GM19455 (cell line): ENCODE results near the gene DNM3.

Experiments
- ATAC-seq: cut with Tn5 transposase; IDR thresholded peaks from one replicate; pipeline ENCODE4 v1.9.1; 2021; ENCODE audit not compliant: unreplicated experiment

Gene DNM3

DNA sequence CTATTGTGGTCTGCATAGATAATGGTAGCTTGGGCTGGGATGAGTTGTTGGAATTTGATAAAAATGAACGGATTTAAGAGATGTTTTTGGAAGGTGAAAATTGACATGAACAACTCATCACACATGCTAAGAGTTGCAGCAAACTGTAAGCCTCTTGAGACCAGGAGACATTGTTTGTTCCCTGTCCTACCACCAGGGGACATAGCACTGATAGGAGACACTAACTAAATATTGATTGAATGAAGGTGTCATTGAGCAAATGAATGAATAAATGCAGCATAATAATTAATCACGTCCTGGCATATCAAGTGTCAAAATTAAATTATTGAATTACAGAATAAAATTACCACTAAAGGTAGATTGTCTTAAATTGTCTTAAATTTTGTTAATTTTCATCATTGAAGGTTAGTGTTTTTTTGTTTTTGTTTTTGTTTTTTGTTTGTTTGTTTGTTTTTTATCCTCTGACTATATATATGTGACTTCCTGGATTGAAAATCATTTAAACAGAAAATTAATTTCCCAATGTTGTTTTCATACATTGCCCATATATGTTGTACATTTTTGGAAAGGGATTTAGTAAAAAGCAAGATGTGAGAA, 293.9 kb downstream of the DNM3 start:
- ATAC-seq = no peak

DNA sequence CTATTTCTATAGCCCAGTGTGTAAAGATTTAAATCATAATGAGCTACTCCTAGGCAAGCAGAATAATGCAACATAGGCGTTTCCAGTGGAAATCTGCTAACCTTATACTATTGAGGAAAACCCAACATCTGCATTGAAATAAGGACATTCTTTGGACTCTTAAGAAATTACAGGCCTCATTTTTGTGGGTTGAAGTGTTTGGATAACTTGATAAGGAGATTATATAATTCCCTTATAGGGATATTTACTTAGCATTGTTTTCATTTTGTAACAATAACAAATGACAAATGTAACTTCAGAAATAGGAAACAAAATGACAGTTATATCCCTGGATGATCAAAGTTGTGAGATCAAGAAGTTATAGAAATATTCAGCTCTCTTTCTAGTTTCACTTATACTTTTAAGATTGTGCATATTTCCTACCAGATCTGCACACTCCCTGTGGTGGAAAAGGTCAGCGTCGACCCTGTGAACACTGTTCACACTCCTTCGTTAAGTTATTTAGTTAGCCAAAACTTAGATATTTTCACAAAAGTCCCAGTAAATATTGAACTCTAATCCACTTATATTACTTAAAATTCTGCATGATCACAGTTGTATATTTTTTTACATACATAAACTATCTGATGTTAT, 294.8 kb downstream of the DNM3 start:
- ATAC-seq = no peak

DNA sequence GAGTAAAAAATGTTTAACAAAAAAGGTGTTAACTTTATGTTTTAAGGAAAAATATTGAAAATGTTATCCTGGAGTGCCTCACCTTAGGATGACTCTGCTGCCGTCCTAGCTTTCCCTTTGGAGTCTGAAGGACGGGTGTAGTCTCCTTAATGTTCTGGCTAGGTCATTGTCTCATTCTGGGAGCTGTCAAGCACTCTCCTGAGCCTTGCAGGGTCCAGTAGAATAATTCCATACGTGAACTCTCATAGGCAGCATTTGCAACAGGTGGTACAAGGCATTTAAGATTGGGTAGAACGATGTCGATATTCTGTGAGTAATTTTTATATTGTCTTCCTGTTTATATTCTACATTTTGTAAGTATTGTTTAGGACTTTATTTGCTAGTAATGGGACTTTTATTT, 295.6 kb downstream of the DNM3 start:
- no peak for ATAC-seq

- ATAC-seq = no peak
Observed at GRCh38 chr1:172137703-172138454, 296.6 kb downstream of the DNM3 start.

DNA sequence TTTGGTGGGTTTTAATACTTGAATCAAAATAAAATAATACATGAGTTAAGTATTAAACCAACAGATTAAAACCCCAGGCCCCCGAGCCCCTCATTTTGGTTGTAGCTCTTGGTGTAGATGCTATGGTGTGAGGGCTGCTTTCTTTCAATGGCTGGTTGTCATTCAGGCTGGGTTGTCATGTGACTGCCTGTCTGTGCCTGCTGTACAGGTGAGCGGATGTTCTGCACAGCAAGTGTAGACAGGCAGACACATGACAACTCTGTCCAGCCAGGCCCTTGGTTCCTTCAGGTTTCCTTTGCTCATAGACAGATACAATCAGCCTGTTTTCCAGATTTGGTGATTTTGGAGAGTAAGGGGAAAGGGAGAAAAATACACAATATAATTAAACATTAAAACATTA, 297.3 kb downstream of the DNM3 start:
- ATAC-seq = no peak

DNA sequence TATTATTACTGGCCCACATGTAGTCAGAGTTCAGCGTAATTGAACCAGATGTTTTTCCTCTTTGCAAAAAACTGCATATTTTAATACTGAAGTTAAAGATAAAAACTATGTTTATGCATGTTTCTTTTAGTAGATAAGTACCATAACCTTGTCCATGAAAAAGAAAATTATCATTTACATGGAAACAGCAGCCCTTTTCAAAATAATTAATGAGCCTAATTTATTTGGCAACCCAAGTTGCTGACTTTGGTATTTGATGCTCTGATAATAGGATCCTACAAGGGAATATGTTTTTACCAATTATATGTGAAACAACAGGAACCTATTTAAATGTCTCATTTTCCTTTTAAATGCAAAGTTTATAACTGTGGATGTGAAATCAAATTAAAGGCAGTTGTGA, 297.9 kb downstream of the DNM3 start:
- no peak for ATAC-seq

DNA sequence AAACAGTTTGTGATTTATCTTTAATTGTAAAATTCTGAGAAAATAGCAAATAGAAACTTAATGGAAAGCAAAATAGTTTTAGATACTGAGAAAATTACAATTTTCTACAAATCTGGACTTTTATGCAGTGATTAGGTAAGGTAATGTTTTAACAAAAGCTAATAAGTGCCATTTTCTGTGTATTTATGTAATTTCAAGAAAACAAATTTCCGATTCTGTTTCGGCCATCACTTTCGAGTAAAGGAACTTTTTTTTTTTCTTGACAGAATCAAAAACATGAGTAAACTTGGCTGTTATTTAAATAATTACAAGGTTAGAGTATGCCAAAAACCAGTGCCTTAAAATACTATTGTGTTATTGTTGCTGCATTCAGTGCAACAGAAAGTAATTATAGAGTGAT, 298.8 kb downstream of the DNM3 start:
- ATAC-seq = no peak

DNA sequence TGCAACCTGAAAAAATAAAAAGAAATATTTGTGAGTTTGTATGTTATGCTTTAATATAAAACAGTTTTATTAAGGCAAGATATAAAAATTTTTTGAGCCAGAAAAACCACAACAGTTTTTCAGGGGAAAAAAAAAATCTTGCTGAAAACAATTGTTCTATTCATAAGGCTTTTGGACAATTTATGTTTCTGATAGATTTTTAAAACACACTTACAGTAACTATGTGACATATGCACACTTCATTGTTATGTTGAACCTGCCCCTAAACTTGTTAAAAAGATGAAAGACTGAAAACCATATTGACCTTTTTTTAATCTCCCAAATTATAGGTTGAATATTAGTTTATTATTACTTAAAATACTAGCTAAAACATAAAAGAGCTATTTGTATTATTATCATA, 299.3 kb downstream of the DNM3 start:
- ATAC-seq = no peak

GRCh38 chr1:172141341-172141881, 300.1 kb downstream of the DNM3 start:
- ATAC-seq = no peak

DNA sequence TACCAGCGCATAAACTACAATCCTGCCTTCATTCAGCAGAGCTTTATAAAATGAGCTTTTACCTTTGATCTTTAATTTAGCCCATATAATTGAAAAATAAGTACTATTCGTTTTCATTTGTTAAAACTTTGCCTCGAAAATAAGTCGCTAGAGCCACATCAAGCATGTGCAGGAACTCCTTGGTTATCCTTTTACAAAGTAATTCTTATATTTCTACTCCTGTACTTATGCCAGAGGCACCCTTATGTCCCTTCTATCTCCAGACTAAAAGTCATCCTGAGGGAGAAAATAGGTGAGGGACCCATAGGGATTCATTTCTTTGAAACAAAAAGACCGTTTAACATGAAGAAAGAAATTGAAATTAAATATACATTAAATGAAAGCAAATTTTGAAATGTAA, 301.0 kb downstream of the DNM3 start:
- ATAC-seq = no peak

DNA sequence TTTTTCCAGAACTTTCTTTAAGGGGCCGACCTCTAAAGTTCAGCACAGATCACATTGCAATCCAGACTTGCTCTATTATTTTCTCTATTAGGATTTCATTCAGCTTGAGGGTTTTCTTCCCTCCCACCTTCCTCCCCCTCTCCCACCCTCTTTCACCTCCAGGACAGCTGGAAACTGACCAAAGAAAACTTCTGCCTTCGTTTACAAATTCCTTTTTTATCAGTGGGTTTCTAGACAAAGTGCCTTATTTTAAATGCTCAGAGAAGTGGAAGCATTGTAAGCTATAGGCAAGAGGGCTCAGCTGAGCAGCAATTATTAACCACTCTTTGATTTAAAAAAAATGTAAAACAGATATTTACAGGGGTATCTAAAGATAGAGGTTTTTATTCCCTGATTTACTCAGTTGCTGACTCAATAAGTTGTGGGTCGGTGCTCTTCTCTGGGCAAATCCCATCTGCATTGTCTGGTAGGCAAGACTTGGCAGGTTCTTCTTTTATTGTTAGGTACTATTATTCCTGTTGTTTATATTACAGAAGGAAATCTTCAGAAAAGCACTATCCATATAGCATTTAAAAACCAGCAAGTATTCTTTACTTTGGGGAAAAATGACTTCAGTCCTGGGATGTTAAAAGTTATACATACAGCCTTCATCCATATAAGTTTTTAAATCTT, 302.2 kb downstream of the DNM3 start:
- no peak for ATAC-seq

DNA sequence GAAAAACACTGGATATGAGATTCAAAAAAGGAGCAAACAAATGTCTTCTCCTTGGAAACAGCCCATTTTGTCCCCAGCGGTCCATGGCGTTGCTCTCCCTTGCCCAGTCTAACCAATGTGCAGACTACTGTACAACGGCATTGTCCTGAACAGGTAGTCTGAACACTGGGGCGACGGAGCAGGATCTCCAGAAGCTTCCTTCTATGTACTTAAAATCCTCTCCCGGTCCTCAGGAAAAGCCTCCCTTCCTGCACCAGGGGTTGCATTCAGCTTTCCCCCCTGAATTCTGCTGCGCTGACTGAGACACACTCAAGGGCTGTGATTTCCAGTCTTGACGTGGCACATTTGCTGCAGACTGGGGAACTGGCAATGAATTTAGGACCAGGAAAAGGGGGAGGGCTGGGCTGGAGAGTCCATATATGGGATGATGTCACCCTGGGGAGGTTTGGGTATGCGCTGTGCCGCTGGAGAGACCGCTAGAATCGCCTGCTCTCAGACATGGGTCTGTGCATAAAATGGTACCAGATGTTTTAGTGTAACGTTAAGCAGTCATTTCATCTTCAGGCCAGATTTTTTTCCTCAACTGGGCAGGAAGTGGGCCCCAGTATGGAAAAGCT, 303.3 kb downstream of the DNM3 start:
- ATAC-seq = no peak

DNA sequence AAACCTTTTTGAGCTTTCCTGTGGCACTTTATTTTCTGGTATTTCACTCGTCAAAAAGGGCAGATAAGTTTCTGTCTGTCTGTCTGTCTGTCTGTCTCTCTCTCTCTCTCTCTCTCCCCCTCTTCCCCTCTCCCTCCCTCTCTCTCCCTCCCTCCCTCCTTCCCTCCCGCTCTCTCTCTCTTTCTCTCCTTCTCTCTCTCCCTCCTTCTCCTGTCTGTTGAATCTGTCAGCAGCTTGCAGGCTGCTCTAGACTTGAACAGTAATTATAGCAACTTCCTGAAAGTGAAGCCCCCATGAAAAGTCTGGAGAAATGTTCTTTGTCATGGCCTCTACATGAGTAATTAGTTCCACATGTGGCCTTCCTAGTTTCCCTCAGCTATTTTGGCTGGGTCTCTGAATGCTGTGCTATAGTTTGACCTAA, 303.9 kb downstream of the DNM3 start:
- ATAC-seq = no peak

DNA sequence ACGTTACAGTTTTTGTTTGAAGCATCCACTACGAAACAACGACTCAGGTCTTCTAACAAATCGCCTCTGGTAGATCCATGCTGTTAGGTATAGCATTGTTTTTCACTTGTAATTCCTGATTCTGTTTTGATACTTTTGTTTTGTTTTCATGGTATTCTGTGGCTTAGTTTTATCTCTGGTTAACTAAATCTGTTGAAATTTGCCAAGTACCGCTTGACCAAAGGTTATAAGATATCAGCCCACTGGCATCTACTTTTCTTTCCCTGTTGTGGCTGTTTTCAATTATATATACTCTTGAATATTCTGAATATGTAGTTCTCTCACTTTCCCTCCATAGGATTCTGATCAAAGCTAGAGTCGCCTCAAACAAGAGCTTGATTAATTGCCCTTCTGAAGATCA, 304.4 kb downstream of the DNM3 start:
- no peak for ATAC-seq

DNA sequence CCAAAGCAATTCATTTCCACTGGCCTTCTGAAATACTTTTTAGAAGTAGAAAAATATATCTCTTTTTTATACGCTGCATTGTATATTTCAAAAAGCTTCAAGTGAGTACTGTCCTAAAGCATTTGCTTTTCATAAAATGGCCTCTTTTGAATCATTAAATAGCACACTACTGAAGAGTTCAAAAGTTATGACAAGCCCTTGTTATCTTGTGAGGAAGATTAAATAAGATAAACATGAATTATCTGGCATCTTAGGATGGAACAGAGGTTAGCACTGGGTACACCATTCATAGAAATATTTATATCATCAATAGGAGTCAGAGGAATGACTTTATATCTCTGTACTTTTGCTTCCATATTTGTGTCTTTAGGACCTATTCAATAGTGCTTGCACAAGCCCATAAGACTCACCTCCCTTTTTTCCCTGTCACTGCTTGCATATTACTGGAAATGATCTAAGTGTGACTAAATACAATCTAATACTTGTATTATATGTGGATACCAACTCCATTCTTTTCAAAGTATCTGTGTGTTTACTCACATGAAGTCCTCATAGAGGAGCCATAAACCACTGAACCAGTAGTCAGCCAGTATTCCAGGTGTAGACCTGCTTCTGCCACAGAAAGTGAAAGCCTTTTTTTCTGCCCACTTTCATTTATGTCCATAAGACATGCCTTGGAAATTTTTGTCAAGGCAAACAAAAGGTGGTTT, 305.0 kb downstream of the DNM3 start:
- no peak for ATAC-seq

DNA sequence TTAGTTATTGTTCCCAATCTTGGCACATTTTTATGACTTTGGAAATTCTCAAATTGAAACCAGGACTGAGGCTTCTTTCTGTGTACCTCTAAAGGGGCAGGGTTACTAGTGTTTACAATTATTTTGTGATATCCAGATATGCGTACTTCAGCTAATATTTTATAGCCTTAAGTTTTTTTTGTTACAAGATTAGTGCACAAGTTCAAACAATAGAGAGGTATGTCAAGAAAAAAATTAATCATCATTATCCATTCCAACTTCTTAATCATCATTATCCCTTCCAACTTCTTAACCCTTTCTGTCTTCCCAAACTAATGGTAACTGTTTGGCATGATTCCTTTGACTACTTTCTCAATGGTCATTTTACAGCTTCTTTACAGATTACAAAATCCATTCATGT, 306.2 kb downstream of the DNM3 start:
- no peak for ATAC-seq

DNA sequence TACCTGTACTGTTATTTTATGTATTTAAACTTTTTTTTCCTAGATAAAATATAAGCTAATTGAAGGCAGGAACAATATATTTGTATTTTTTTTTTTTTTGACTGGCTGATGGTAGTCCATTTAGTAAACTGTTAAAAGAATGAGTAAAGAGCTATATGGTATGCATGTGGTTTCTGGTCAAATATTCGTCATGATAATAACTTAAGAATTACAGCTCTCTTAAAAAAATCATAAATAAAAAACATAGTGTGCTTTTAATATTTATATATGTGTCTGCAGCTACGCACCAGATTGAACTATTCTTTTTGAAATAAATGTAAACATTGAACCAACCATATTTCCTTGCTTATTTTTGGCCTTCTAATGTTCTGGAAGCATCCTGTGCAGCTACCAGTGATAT, 306.9 kb downstream of the DNM3 start:
- no peak for ATAC-seq

- ATAC-seq = no peak
Observed at GRCh38 chr1:172148707-172149106, 307.4 kb downstream of the DNM3 start.

- no peak for ATAC-seq
Observed at GRCh38 chr1:172149346-172149745, 308.0 kb downstream of the DNM3 start.

DNA sequence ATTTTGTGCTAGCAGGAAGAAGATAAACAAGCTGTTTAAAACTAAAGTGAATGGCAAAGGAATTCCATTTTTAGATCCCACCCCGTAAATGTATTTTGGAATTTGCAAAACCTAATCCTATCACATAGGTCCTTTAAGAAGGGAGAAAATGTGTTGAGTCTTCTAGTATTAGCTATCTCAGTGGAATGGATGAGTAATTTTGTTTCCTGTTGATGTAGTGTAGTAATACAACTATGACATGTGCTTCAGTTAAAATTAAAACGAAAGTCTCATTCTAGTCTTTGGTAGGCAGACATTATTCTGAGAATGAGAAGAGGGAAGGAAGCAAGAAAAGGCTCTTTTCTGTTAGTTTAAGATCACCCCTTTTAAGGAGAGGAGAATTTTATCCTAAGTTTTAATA, 313.3 kb downstream of the DNM3 start:
- ATAC-seq = peak; percentile 90

- no peak for ATAC-seq
Observed at GRCh38 chr1:172155766-172156165, 314.5 kb downstream of the DNM3 start.
